Stimulated activated CD8-positive, alpha-beta memory T cell treated with anti-CD3 and anti-CD28 coated beads, Interleukin-4, amount 100 ng/mL, for 1 hour (primary cell): ENCODE results near the gene MORC1.

Experiments used
- DNase-seq, 2 donors: peaks; one replicate each; pipeline ENCODE4 v3.0.0-alpha.2; 2020; ENCODE audit warnings: low read depth in 2 of 2, low spot score in 1 of 2

MORC1 gene

DNA sequence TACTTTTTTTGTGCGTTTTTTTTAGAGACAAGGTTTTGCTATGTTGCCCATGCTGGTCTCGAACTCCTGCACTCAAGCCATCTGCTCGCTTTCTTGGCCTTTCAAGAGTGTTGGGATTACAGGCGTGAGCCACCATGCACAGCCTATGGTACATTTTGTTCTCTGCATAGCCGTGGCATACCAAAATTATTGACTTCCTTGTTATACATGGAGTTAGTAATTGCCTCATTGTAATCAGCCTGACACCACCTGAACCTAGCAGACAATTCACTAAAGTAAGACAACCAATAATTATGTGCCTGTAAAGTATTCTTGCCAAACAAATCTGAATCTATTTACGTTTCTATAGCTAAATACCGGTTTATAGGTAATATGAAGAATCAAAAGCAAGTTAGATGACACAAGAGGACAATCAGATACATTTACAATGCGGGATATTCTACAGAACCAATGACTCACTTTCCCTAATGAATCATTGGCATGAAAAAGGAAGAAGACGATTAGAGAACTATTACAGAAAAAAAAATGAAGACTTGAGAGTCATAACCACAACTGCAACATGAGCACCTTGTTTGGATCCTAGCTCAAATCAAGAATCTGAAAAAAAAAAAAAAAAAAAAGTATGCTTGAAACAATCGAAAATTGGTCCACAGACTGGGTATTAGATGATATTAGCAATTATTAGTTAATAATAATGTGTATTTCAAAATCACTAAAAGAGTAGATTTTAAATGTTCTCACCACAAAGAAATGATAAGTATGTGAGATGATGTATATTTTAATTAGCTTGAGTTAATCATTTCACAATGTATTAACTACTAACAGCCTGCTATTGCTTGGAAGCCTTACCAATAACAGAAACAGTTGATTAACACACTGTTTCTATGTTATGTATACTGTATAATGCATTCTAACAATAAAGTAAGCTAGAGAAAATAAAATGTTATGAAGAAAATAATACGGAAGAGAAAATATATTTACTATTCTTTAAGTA lies 171.3 kb downstream of the MORC1 start:
- DNase-seq: no peak

DNA sequence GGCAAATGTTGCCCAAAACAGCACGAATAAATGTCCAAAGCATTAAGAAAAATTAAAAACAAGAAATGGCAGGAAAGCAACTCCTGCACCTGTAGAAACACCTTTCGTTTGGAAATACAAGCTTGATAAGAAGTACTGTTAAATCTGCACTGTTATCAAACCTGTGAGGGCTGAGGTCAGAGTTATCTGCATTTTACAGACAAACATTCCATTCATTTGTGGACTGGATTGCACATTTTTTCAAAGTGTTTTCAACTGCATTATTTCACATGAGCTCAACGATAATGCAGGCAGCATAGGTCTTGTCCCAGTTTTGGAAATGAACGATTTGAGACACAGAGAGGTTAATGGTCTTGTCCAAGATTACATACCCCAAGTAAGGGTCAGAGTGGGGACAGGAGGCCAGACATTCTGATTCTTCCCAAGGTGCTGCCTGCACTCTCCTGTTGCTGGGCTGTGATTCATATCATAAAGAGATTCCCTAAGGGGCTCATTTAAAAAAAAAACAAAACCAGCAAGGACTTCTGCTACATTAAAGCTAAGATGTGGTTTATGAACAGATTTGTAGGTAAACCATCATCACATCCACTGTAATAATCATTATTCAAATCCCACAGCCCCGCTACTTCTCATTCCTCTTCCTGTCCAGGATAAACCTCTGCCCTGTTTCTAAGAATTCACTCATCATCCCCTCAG lies 177.2 kb downstream of the MORC1 start:
- no peak for DNase-seq

DNA sequence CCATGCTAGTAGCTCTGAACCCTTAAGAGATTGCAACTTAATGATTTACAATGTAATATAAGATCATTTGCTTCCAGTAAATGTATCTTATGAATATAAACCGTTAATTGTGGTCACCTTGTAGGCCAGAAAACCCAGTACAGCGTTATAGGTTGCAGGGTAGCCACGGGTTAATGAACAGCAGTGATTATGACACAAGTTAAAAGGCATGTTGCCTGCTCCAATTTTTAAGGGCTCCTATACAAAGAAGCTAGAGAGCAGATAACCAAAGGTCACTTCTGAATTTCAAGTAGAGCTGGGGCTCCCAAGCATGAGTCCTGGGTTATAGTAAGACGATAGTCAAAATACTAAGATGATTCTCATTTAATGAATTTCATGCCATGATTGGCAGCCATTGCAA lies 177.8 kb downstream of the MORC1 start:
- no peak for DNase-seq

DNA sequence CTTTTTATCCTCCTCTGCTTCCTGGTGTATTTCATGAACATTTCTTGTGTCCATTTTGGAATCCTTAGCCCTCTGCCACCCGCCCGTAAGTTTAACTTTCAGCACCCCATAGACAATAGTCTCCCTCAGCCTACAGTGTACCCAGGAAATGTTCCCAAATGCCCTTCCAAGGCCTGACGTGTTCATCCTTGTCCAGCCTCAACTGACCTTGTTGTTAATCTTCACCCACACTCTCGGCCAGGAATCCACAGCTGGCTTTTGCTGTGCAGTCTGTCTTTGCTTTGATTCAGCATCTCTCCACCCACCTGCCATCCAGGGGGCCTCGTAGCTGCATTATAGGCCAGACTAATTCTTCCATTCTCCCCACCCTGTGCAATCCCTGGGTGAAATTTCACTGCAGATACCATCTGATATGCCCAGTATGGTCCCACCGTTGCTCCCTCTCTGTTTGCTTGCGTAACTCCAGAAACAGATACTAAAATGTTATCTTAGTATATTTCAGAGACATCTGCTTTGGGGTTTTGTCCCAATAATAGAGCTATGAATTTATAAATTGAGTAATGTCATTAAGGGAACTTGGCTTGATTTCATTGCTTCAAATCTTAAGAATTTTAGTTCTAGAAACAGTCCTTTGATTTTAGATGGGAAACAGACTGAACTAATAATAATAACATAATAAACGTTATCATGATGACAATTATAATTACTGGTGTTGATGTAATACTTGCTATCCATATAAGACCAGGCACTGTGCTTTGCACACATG lies 180.8 kb downstream of the MORC1 start:
- DNase-seq: no peak

DNA sequence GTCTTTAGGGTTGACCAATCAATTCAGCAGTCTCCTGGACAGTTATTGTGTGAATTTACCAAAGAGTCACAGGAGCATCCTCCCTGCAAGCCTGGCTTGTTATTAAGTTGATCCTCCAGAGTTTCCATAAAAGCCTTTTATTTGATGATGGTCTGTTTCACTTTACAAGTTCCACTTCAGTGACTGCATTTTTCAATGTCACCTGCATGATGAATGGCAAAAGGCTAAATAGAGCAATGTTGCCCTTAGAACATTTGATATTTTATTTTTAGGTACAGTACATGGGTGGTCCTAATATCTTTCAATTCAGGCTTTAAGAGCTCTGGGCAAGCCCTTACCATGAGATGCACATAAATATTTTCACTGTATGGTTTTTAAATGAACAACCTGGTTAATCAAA lies 186.9 kb downstream of the MORC1 start:
- DNase-seq: no peak

DNA sequence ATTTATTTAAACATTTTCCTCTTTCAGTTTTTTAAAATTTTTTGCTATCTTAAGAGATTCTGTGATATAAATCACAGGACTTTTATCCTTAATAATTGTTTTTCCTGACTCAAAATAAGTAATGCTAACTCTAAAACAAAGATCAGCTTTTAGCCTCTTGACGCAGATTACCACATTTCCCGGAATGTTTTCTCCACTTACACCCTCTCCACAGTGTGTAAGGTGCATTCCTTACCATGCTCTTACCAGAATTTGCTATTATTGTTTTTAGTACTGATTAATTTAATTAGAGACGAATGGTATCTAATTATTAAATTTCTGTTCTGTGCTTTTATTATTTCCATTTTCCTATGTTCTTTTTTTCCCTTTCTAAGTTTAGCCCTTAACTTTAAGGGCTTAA lies 199.1 kb downstream of the MORC1 start:
- DNase-seq: no peak

DNA sequence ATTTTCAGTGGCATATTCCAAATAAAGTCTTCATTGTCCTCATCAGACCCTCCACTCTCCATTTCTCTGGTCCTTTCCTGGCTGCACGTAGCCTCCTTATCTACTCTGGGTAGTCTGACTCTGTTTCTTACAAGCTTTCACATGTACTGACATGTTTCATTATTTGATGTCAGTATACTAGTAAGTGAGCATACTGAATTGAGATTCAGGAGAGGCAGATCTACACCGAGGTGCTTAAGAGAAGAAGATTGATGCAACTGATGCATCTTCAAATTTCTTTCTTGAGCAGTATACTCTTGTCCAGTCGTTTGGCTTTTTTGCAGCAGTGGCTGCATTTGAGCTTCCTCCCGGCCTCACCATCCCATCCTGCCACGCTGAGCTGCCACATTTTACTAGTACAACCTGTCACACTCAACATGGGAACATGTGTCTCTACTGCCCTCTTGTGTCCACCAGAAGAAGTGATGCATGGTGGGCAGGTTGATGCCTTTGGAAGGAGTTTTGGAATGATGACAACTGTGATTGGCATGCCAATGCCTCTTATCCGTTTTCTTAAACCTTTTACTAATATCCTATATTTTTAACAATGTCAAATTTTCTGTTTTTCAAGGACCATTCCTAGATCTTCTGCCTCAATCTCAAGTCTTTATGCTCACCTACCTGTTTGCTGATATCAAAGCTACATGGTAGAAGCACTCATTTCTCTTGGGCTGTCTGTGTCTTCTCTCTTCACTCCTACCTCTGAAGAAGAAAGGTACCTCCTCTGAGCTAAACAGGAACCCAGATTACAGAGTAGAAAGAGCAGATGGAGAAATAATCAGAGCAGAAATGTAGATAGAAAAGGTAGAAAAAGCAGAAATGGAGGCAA lies 202.9 kb downstream of the MORC1 start:
- DNase-seq: peak in 1 of 2 donors; percentile 17

DNA sequence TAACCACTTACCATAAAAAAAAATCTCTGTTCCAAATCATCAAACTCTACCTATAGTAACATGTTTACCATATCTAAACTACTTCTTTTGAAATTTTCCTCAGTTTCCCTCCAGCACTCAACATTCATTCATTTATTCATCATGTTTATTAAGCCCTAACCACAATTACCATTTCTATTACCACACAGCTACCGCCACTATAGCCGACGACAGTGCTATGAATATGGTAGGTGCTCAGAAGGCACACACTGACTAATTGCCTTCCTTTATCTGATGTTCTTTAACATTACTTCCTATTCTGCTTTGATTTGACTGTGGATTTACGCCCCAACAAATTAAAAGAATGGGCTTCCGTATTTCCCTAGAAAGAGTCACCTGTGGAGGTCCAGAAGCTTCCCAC lies 208.1 kb downstream of the MORC1 start:
- no peak for DNase-seq
